MV-4-11 (cell line): Measurements from ENCODE around the gene C2CD2.
"Not testable (repeated sequence)": the region's sequence is repeated elsewhere in the genome, so short reads cannot be mapped to it uniquely, and the experiment has no call there.

Experiments used
- DNase-seq: peaks from one replicate; lab custom pipeline; 2025; lab: John Stamatoyannopoulos, UW

C2CD2 gene

GRCh38 chr21:41975391-41976272, 21.8 kb upstream of the C2CD2 start:
- no peak for DNase-seq

DNA sequence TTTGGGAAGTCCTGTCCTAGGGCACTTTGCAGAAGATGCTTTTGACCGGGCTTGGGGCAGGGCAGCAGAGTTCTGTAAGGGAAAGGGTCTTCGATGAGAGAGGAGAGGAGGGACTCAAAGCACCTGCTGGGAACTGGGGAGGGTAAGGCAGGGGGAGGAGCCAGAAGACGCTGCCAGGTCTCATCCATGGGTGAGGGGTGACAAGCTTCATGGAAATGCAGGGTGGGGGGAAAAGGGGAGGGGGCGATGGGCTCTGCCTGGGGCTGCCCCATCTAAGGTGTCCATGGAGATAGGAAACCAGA, 20.9 kb upstream of the C2CD2 start:
- DNase-seq = no peak

DNA sequence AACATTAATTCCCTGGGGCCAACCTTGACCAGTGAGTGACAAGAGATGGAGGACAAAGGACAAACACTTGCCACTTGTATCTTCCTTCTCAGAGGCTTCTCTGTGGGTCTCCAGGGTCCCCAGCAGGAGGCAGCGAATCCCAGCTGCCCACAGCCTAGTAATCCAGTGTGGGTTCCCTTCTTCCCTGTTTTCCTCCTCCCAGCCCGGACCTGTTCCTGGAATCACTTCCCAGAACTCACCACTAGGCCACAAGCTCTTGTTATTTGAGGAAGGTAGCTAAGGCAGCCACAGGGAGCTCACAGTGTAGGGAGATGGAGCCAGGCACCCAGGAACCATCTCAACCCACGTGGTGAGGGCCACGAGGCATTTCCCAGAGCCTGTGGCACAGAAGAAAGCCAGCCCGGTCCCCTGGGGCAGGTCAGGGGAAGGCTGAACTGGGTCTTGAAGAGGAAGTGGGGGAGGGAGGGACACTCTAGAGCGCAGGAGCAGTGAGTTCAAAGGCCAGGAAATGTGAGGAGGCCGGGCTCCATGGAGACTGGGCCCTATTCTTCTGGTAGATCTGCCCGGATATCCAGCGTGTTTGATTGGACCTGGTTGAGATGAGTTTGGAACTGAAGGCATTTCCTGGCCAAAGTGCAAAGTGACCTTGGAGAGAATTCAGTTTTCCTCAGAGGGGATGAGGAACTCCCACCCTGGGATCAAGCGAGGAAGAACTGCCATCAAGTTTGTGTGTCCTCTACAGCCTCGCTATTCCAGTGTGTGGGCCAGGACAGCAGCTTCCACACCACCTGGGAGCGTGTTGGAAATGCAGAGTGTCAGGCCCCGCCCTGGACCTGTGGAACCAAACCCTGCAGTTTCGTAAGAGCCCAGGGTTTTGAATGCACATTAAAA, 20.3 kb upstream of the C2CD2 start:
- peak; percentile 68 for DNase-seq

DNA sequence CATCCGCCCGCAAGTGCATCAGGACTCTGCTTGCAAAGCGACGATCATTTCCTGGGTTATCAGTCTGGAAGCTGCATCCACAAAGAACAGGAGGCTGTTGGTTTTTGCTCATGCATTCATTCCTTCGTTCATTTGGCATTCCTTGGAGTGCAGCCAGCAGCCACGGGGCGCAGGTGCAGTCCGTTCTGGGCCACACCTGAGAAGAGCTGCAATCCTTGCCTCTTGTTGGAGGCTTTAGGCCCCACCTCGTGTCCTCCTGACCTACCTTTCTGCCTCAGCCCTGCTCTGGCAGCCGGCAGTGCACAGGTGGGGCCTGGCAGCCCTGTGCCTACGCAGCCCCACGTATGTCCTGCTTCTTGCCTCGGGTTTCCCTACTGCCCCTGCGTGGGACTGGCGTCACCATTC, 19.6 kb upstream of the C2CD2 start:
- DNase-seq = no peak

DNA sequence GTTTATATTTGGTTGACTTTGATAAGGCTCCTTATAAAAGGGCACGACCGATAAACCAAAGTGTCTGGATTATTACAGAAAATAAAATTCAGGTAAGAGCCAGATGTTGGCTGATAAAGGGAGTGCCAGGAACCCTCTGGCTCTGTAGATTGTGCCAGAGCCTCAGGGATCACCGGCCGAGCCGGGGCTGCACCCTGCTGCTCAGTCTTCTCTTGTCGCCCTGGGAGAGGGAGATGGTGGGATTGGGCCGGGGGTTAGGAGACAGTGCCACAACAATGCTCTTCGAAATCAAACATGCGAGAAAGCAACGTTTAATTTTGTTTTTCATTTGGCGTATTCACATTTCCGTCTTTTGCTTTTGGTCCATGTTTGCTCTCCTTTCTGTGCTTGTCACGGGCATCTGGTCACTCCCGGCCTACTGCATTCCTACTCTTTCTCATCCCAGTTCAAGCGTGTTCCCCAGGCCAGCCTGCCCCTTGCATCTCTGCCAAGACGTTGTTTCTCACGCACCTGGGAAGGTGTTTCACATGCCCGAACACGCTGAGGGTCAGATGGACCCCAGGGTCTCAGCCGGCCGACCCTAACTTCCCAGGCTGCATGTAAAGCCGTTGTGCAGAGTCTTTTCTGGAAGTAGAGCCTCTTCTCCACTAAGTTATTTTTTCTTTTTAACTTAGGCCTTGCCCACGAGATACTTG, 18.8 kb upstream of the C2CD2 start:
- no peak for DNase-seq

DNA sequence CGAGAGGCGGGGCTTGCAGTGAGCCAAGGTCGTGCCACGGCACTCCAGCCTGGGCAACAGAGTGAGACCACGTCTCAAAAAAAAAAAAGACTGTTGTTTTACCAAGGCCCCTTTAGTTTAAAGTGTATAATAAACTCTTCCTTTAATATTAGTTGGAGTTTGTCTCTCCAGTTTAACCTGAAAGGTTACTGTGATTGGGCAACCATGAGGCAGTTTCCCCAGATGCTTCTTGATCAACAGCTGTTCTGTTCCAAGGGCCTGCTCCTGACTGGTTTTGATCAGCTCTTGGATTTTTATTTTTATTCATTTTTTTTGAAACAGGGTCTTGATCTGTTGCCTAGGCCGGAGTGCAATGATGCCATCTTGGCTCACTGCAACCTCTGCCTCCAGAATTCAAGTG, 18.1 kb upstream of the C2CD2 start:
- DNase-seq = no peak

DNA sequence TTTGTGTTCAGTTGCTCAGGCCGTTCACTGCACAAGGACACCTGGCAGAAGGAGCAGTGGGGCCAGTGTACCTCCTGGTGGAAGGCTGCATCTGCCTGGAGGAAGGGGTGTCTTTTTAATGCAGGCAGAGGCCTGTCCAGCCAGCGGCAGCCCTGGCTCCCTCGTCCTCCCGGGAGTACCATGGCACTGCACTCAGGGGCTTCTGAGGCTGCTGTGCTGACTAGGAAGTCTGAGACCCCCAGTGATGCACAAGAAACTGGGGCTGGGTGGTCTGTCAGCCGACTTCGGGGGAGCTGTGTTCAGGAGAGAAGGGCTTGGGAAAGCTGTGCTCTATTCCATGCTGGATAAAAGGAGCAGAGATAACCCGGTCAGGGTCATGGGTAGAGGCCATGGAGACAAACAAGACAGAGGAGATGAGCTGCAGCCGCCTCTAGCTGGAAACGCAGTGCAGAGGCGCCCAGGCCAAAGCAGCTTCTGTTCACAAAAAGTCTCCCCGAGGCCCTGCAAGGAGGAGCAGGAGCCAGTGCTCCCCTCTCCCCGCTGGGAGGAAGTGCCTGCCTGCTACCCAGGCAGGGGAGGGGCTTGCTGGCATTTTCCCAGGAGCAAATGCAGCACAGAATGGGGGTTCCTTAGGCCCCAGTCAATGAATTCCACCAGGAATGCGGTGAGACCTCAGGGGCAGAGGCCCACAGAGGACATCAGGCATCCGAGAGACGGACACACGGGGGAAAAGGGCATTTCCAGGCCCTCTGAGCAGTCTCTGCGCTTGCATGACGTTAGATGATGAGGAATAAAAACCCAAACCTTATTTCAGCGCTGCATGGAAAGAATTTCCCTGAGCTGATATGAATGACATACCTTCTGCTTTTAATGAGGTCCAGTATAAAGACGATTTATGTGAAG, 17.2 kb upstream of the C2CD2 start:
- no peak for DNase-seq

DNA sequence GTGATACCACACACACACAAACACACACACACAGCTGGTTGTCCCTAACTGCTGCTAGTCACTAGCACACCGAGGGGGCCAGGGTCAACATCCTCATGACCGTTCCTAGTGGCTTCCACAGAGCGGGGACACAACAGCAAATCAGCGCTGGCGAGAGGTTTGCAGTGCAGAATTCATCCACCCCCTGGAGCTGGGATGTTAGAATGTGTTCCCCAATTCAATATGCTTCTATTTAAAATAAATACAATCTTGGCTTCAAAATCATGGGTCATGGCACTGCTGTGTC, 16.2 kb upstream of the C2CD2 start:
- DNase-seq = no peak

DNA sequence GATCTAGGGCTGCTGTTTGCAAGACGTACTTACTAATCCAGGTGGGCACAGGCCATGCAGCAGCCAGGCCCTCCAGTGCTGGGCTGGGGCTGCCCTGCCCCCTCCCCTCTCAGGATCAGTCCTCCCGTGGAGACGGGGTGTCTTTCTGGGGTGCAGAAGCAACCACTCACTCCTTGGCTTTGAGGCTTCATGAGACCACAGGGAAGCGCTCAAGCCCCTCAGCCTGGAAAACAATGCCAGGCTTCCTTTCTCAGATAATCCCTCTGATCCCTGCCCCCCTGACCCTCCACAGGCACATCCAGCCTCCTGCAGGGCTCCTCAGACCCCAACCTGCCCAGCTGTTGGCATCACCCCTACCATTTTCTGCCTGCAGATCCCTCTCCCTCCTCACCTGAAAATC, 13.9 kb upstream of the C2CD2 start:
- DNase-seq = no peak

DNA sequence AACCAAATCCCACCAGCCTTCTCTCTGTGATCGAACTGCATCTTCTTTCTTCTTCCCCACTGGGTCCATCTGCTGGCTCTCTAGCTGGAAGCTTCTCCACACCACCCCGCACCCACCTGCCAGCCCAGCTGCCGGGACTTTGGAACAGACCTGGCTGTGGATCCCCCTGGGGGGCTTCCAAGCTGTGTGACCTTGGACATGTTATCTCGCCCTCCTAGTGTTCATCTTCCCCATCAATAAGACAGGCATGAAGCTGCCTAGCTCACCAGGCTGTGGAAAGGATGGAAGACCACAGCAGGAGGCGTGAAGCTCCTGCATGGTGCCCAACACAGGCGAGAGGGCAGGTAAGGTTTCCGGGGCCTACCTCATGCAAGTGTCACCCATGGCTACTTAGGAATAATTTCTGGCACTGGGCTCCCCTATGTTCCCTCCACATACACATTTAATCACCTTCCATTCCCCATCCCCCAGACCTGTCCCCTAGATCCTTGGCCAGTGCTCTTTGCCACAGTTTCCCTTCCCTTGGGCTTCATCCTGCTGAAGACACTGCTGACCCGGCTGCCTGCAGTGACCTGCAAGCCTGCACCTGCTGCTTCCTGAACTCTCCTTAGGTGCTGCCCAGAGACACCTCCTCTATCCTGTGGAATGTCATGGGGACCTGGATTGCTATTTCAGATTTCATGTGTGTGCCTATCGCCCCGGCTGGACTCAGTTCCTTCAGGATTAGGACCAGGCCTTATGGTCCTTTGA, 13.2 kb upstream of the C2CD2 start:
- DNase-seq = no peak

GRCh38 chr21:41966041-41966833, 12.4 kb upstream of the C2CD2 start:
- DNase-seq = no peak

- DNase-seq = no peak
Observed at GRCh38 chr21:41965461-41966013, 11.7 kb upstream of the C2CD2 start.

DNA sequence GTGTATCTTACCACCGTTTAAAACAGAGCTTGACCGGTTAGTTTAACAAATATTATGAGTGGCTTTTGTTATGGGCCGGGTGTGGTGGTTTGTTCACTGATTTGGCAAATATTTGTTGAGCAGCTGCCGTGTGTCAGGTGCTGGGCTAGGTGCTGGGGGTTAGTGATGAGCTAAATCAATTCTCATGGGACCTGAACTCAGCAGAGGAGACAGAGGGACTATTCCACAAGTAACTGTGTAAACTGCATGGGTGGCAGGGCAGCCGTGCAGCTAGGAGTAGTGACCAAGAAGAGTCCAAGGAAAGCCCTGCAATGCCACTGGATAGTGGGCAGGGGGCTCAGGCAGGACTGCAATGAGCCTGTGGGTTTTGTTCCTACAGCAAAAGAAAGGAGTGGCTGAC, 11.2 kb upstream of the C2CD2 start:
- DNase-seq = no peak

GRCh38 chr21:41964171-41964570, 10.4 kb upstream of the C2CD2 start:
- no peak for DNase-seq

GRCh38 chr21:41962425-41962966, 8.7 kb upstream of the C2CD2 start:
- no peak for DNase-seq

- no peak for DNase-seq
Observed at GRCh38 chr21:41961753-41962152, 7.9 kb upstream of the C2CD2 start.

DNA sequence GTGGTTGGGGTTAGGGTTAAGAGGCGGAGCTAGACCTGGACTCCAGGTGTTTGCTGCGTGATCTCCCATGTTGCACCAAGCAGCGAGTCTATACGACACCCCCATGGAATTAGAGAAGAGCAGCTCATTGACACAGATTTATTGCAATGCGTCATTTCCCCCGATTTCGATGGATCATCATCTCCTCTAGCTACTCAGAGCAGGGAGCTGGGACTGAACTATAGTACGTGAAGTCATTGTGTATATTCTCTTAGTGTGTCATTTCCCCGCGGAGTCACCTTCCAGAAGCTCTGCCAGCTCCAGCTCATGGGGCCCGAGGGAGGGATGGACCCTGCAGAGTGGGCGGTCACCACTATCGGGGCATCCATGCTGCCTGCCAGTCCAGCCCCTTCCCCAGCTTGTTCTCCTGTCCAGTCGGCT, 7.5 kb upstream of the C2CD2 start:
- no peak for DNase-seq

DNA sequence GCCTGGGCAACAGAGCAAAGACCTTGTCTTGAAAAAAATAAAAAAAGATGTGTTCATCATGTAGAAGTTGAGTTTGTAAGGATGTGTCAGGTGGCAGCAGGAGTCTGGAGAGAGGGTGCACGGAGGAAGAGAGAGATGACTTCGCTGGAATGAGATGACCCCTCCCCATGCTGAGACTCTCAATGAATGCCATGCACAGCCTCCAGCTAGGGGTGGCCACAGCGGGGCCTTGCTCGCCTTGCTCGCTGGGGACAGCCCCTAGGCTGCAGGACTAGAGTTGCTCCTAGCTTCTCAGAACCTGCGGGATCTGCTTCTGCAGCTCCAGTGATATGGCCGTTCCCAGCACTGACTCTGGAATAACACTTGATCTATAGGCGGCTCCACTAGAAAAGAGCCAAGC, 6.6 kb upstream of the C2CD2 start:
- DNase-seq = no peak

GRCh38 chr21:41959697-41960096, 5.9 kb upstream of the C2CD2 start:
- not testable (repeated sequence) for DNase-seq
